B cell (primary cell): Measurements from ENCODE around the gene KRT75. TPM values are rescaled to one million over a fixed set of nuclear protein-coding genes. Genes with fewer than 3 reads are reported as not detected.

Source experiments
- ATAC-seq: fragments of 200-7000 bp; cut with Tn5 transposase; one replicate; pipeline ENCODE4 v1.10.0; 2021; ENCODE audit warnings: low read depth, mild to moderate bottlenecking, moderate number of reproducible peaks, moderate library complexity
- CTCF ChIA-PET: fragments of 350-600 bp; sonication (Branson Sonifier 250); formaldehyde crosslinking; loops from one replicate; lab custom pipeline; 2021; ENCODE audit warnings: antibody characterized with exemption, inconsistent platforms; lab: Charles Lee
- POLR2A ChIA-PET: fragments of 350-600 bp; sonication (Branson Sonifier 250); formaldehyde crosslinking; loops from one replicate; lab custom pipeline; 2021; ENCODE audit warnings: antibody characterized with exemption; lab: Charles Lee
- DNase-seq: peaks from one replicate; pipeline ENCODE4 v3.0.0; 2013
- H2AFZ ChIP-seq: 2 replicates; pipeline ENCODE4 v1.6.1; 2012; ENCODE audit warnings: mild to moderate bottlenecking, low read depth, low read length; ENCODE audit not compliant: insufficient read depth, poor library complexity, severe bottlenecking
- H3K27ac ChIP-seq, 2 donors: 1 replicate in 1 of 2; 2 replicates in 1 of 2; pipeline ENCODE4 v1.5.1; 2012 to 2013; ENCODE audit warnings: low read length in 2 of 2, mild to moderate bottlenecking in 2 of 2, moderate library complexity in 1 of 2
- H3K27me3 ChIP-seq, 4 experiments: fragments of 200-600 bp in 1 of 4; sonication (generic) in 1 of 4; replicated peaks in 1 of 4; 1 replicate in 2 of 4; 2 replicates in 2 of 4; pipeline versions ENCODE4 v1.6.1 to v1.7.0; 2013 to 2016; ENCODE audit warnings: low read length in 3 of 4, mild to moderate bottlenecking in 2 of 4, mixed read lengths in 1 of 4, moderate library complexity in 1 of 4; ENCODE audit not compliant: insufficient read depth in 4 of 4, control insufficient read depth in 3 of 4; ENCODE audit errors: control extremely low read depth in 1 of 4
- H3K36me3 ChIP-seq, 2 experiments: replicated peaks in 1 of 2; 1 replicate in 1 of 2; 2 replicates in 1 of 2; pipeline versions ENCODE4 v1.6.1 to v1.7.1; 2013; ENCODE audit warnings: low read length in 1 of 2; ENCODE audit not compliant: insufficient read depth in 2 of 2, control insufficient read depth in 1 of 2; ENCODE audit errors: control extremely low read depth in 1 of 2, extremely low read depth in 1 of 2
- H3K4me1 ChIP-seq, 2 donors: fragments of 200-600 bp in 1 of 2; sonication (generic) in 1 of 2; 1 replicate in 1 of 2; 2 replicates in 1 of 2; pipeline versions ENCODE4 v1.5.1 to v1.6.1; 2013 to 2017; ENCODE audit warnings: low read length in 2 of 2; ENCODE audit not compliant: control insufficient read depth in 2 of 2, insufficient read depth in 2 of 2
- H3K4me2 ChIP-seq: replicated peaks from 2 replicates; pipeline ENCODE3; 2012; ENCODE audit warnings: mild to moderate bottlenecking, low read depth, low read length; ENCODE audit not compliant: poor library complexity, severe bottlenecking
- H3K4me3 ChIP-seq, 5 experiments: fragments of 200-600 bp in 1 of 5; sonication (generic) in 1 of 5; 1 replicate in 3 of 5; 2 replicates in 2 of 5; pipeline versions ENCODE4 v1.5.1 to v1.7.0; 2011 to 2016; ENCODE audit warnings: low read length in 4 of 5, mild to moderate bottlenecking in 4 of 5, low read depth in 2 of 5, control low read depth in 1 of 5, moderate library complexity in 1 of 5; ENCODE audit not compliant: insufficient read depth in 1 of 5; ENCODE audit errors: control extremely low read depth in 1 of 5, extremely low read depth in 1 of 5
- H3K79me2 ChIP-seq: fragments of 200-600 bp; sonication (generic); one replicate; pipeline ENCODE4 v1.6.0; 2016; ENCODE audit warnings: low read length; ENCODE audit not compliant: control insufficient read depth, insufficient read depth
- H3K9ac ChIP-seq: fragments of 200-600 bp; sonication (generic); 2 replicates; pipeline ENCODE4 v1.6.1; 2017; ENCODE audit warnings: mild to moderate bottlenecking, low read length, moderate library complexity
- H3K9me3 ChIP-seq, 3 donors: one replicate each; pipeline versions ENCODE4 v1.6.1 to v1.7.1; 2013; ENCODE audit warnings: low read length in 2 of 3; ENCODE audit not compliant: control insufficient read depth in 2 of 3, insufficient read depth in 1 of 3; ENCODE audit errors: control extremely low read depth in 1 of 3
- H4K20me1 ChIP-seq: 2 replicates; pipeline ENCODE4 v1.6.0; 2012; ENCODE audit warnings: mild to moderate bottlenecking, low read length; ENCODE audit not compliant: insufficient read depth, control insufficient read depth, poor library complexity, severe bottlenecking
- H3K27ac Mint-ChIP-seq: one replicate; pipeline ENCODE4 v1.8.0; 2021; ENCODE audit warnings: mixed read lengths
- H3K27me3 Mint-ChIP-seq: one replicate; pipeline ENCODE4 v1.8.0; 2021; ENCODE audit warnings: mixed read lengths
- H3K4me1 Mint-ChIP-seq: one replicate; pipeline ENCODE4 v1.8.0; 2021; ENCODE audit warnings: mixed read lengths
- H3K4me3 Mint-ChIP-seq: one replicate; pipeline ENCODE4 v1.8.0; 2021; ENCODE audit warnings: mixed read lengths
- H3K9me3 Mint-ChIP-seq: one replicate; pipeline ENCODE4 v1.8.0; 2022; ENCODE audit warnings: mixed read lengths; ENCODE audit not compliant: insufficient read depth
- EZH2 ChIP-seq: IDR thresholded peaks from 2 replicates; pipeline ENCODE4 v1.6.1; 2012; ENCODE audit warnings: borderline replicate concordance, low read depth, mild to moderate bottlenecking, moderate library complexity, low read length; ENCODE audit not compliant: insufficient read depth, poor library complexity, severe bottlenecking
- WGBS: methylation state at CpG from one replicate; pipeline ENCODE4 v1.1.5; 2013; ENCODE audit warnings: missing lambda C conversion rate; ENCODE audit not compliant: insufficient coverage; 5-methylcytosine and 5-hydroxymethylcytosine counted together
- intact Hi-C: fragments of 100-400 bp; cut with micrococcal nuclease; formaldehyde crosslinking; loops from one replicate; pipeline ENCODE4 v1.10.0; 2022
- polyA plus RNA-seq: library from polyadenylated mRNA; depleted of rRNA; stranded (reverse); fragments of >200 nt; gene quantifications from 2 replicates; pipeline ENCODE4 v1.2.3, GENCODE V29; 2012
- total RNA-seq, 2 donors: library from RNA; stranded (reverse); fragments of 120-200 nt in 1 of 2; gene quantifications; 1 replicate in 1 of 2; 2 replicates in 1 of 2; pipeline versions ENCODE4 v1.2.3 to v1.2.4, GENCODE V29; 2013 to 2022
- TF ChIP-seq, protein P1 (sequence below): fragments of 200-600 bp; IDR thresholded peaks from one replicate; pipeline ENCODE4 v1.8.0; 2022; ENCODE audit warnings: antibody characterized with exemption, mild to moderate bottlenecking

Gene KRT75
- total and polyA plus RNA-seq, 2 donors (not counting 1 experiment from before 2014, with no cell fraction given): not detected

DNA sequence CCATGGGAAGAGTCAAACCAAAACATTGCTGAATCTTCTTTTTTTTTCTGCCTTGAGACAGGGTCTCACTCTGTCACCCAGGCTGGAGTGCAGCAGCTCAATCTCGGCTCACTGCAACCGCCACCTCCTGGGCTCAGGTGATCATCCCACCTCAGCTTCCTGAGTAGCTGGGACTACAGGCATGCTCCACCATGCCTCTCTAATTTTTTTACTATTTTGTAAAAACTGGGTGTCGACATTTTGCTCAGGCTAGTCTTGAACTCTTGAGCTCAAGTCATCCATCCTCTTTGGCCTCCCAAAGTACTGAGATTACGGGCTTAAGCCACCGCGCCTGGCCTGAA is 1.5 kb upstream of the KRT75 start:
- Histone ChIP-seq H3K27ac (no peak overlapping the region), H2AFZ (no peak overlapping the region), H3K4me2 (no peak overlapping the region), H3K36me3 (no peaks in the 10 kb centered on the region), H3K9me3 (peaks cover 0 to 5% (median 0%) of the 10 kb centered on the region in 3 donors), H3K4me1 (no peaks in the 10 kb centered on the region), H3K79me2 (no peaks in the 10 kb centered on the region), H4K20me1 (no peaks in the 10 kb centered on the region), H3K4me3 (no peak overlapping the region), H3K9ac (no peak overlapping the region), H3K27me3 (no peaks in the 10 kb centered on the region)
- no peaks in the 10 kb centered on the region for H3K4me1 Mint-ChIP-seq
- no peak for ATAC-seq
- ChIA-PET CTCF (no interaction called here), POLR2A (no interaction called here)
- no peaks in the 10 kb centered on the region for H3K9me3 Mint-ChIP-seq
- 96% methylated on average over 3 of the region's 6 CpGs for WGBS
- peaks cover 22% of the 10 kb centered on the region for H3K27me3 Mint-ChIP-seq
- H3K4me3 Mint-ChIP-seq: no peak overlapping the region
- H3K27ac Mint-ChIP-seq: no peak overlapping the region
- no peak for TF ChIP-seq EZH2
- TF ChIP-seq, protein P1, sequence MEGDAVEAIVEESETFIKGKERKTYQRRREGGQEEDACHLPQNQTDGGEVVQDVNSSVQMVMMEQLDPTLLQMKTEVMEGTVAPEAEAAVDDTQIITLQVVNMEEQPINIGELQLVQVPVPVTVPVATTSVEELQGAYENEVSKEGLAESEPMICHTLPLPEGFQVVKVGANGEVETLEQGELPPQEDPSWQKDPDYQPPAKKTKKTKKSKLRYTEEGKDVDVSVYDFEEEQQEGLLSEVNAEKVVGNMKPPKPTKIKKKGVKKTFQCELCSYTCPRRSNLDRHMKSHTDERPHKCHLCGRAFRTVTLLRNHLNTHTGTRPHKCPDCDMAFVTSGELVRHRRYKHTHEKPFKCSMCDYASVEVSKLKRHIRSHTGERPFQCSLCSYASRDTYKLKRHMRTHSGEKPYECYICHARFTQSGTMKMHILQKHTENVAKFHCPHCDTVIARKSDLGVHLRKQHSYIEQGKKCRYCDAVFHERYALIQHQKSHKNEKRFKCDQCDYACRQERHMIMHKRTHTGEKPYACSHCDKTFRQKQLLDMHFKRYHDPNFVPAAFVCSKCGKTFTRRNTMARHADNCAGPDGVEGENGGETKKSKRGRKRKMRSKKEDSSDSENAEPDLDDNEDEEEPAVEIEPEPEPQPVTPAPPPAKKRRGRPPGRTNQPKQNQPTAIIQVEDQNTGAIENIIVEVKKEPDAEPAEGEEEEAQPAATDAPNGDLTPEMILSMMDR: no peak
- intact Hi-C loops: no loop called here
- no peak for DNase-seq

DNA sequence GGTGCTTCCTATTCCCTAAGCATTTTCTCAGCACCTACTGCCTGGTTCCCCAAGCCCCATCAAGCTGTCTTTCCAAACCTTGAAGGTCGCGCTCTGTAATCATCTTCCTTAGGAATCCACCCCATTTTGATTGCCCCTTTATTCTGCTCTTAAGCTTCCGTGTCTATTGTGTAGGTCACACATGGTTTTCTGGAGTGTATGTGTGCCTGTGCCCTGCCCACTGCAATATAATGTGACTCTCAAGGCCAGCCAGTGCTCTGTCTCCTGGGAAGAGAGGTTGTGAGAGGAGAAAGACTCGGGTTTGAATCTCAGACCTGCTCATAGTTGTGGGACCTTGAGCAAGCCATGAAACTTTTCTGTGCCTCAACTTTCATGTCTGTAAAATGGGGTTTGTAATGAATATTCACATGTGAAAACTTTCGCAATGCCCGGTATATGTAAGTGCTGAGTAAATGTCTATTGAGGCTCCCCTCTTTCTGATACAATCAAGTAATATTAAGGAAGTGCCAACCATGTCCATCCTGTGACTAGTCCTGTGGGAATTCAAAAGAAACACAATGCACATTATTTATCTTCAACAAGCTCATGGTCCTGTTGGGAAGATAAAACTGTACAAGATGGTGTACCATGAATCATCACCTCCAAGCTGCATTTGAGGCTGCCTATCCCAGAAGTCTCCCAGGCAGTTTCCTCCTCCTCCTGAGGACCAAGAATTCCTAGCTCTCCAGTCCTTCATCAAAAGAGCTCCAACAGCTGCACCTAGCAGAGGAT is 774 bp upstream of the KRT75 start:
- WGBS: 100% methylated on average over 2 of the region's 6 CpGs
- Histone ChIP-seq H3K27ac (no peak overlapping the region), H3K4me3 (no peak overlapping the region), H2AFZ (no peak overlapping the region), H3K36me3 (no peaks in the 10 kb centered on the region), H3K9ac (no peak overlapping the region), H3K79me2 (no peaks in the 10 kb centered on the region), H3K4me2 (no peak overlapping the region), H3K9me3 (peaks cover 0 to 5% (median 0%) of the 10 kb centered on the region in 3 donors), H3K4me1 (no peaks in the 10 kb centered on the region), H4K20me1 (no peaks in the 10 kb centered on the region), H3K27me3 (peaks cover 0 to 2% (median 0%) of the 10 kb centered on the region in 4 experiments)
- intact Hi-C loops: no loop called here
- DNase-seq: no peak
- no peak overlapping the region for H3K4me3 Mint-ChIP-seq
- CTCF ChIA-PET: interaction anchor here (0.5 kb wide), 1 partner anchor 37 kb away, joined by 3 read pairs; no protein-coding TSS in a partner anchor
- POLR2A ChIA-PET: no interaction called here
- H3K9me3 Mint-ChIP-seq: no peaks in the 10 kb centered on the region
- TF ChIP-seq EZH2: no peak
- TF ChIP-seq, protein P1: no peak
- no peak overlapping the region for H3K27ac Mint-ChIP-seq
- peaks cover 21% of the 10 kb centered on the region for H3K27me3 Mint-ChIP-seq
- no peak for ATAC-seq
- H3K4me1 Mint-ChIP-seq: no peaks in the 10 kb centered on the region
